GM18951 (cell line): Measurements from ENCODE around the gene PGR.

Experiments
- POLR2A ChIP-seq: IDR thresholded peaks from 4 replicates; pipeline ENCODE4 v1.6.1; 2011; ENCODE audit warnings: mild to moderate bottlenecking; ENCODE audit not compliant: insufficient read length, insufficient read depth; ENCODE audit errors: extremely low read depth
- in situ Hi-C: fragments of 300-500 bp; cut with MboI; formaldehyde crosslinking; loops from one replicate; pipeline ENCODE4 v1.12.0; 2022; ENCODE audit warnings: low sequenced_read_pairs, mixed read lengths, inconsistent platforms; ENCODE audit not compliant: unreplicated experiment

Gene PGR

DNA sequence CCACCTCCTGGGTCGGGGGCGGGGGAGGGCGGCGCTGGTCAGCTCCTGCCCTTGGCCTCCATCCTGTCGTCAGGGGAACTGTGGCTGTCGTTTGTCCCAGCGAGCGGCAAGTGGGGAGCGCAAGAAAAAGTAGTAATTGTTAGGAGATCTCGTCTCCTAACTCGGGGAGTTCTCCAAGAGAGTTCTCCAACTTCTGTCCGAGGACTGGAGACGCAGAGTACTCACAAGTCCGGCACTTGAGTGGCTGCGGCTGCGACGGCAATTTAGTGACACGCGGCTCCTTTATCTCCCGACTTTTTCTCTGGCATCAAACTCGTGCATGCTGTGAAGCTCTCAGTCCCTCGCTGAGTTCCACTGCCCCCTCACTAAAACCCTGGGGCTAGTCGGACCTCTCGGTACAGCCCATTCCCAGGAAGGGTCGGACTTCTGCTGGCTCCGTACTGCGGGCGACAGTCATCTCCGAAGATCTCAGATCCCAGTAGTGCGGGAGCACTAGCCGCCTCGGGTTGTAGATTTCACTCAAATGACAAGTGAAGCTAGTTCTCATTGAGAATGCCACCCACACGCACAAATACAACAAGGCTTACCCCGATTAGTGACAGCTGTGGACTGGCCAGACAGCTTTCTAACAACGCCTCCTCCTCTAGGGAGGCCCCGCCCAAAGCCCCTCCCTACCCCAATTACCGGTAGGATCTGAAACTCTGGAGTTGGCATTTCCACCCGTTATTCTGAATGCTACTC, at the start of gene PGR:
Gene PGR (minus strand): TSS at position 611 of the 741 bp plus-strand sequence. CDS start 743 bp downstream, outside the sequence.
- TF ChIP-seq POLR2A = no peak
- in situ Hi-C loops = no loop called here

- no peak for TF ChIP-seq POLR2A
- in situ Hi-C loops = no loop called here
These were observed 46.8 kb upstream of the PGR start for GRCh38 chr11:101176381-101176780.

GRCh38 chr11:101169944-101170343, 40.3 kb upstream of the PGR start:
- in situ Hi-C loops = no loop called here
- TF ChIP-seq POLR2A = no peak

- in situ Hi-C loops = no loop called here
These were observed 36.4 kb upstream of the PGR start for GRCh38 chr11:101166038-101166437.

DNA sequence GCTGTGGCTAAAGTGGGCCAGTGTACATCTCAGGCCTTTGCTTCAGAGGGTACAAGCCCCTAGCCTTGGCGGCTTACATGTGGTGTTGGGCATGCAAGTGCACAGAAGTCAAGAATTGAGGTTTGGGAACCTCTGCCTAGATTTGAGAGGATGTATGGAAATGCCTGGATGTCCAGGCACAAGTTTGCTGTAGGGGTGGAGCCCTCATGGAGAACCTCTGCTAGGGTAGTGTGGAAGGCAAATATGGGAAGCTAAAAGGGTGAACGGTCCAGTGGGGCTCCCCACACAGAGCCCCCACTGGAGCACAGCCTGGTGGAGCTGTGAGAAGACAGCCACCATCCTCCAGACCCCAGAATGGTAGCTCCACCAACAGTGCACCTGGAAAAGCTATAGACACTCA, 28.5 kb upstream of the PGR start:
- TF ChIP-seq POLR2A = no peak
- in situ Hi-C loops = no loop called here

More at GRCh38 chr11:101166038-101166437, 36.4 kb upstream of the PGR start:
- TF ChIP-seq POLR2A = no peak

DNA sequence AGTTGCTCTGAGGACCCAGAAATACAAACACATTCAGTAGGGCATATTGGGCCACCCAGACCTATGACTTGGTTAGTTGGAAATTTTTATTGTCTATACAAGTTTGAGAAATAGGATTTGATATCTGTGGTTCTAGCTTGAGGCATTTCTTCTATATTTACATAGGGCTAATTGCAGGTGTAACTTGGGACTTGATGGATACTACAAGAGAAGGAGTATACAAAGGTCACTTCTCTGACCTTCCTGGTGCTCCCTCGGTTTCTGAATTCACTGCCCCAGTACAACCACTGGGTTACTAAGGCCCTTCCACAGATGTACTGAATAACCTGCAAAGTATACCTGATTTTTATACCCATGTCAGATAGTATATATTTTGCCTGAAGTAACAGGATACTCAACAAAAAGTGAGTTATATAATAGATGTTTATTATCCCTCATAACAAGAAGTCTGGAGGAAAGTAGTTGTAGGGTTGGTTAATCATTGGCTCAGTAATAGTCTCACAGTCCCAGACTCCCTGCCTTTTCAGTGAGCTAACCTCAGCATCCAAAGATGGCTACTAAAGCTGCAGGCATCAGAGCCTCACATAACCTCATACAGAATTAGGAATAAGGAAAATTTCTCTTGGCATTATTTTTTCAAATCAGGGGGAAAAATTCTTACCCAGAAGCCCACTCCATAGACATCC, 8.8 kb upstream of the PGR start:
- no peak for TF ChIP-seq POLR2A
- in situ Hi-C loops = no loop called here

- in situ Hi-C loops = no loop called here
- no peak for TF ChIP-seq POLR2A
These were observed 3.6 kb upstream of the PGR start for GRCh38 chr11:101133190-101133589.

DNA sequence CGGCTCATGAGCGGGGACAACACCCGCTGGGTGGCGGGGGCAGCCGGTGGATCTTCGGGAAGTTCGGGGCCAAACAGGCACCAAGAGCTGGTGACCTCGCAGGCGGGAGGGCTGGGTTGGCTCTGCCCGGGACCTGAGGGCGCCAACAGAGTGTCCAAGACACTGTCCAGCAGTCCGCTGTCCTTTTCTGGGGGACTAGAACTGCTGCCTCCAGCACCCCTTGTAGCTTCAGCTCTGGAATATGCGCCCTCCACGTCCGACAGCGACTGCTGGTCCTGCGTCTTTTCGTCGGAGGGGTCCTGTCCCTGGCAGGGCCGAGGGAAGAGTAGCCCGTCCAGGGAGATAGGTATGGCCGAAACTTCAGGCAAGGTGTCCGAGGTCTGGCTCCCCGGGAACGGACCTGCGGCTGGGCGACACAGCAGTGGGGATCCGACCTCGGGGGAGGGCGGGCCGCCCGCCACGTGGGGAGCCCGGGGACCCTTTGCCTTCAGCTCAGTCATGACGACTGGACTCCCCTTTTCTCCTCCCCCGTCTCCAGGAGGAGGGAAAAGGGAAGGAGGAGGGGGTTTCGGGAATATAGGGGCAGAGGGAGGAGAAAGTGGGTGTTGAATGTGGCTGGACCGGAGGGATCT, 926 bp downstream of the PGR start:
- no peak for TF ChIP-seq POLR2A
- in situ Hi-C loops = no loop called here

GRCh38 chr11:101127699-101128570, 1.7 kb downstream of the PGR start:
- TF ChIP-seq POLR2A = no peak
- in situ Hi-C loops = no loop called here

GRCh38 chr11:101127197-101127698, 2.4 kb downstream of the PGR start:
- TF ChIP-seq POLR2A = no peak
- in situ Hi-C loops = no loop called here

DNA sequence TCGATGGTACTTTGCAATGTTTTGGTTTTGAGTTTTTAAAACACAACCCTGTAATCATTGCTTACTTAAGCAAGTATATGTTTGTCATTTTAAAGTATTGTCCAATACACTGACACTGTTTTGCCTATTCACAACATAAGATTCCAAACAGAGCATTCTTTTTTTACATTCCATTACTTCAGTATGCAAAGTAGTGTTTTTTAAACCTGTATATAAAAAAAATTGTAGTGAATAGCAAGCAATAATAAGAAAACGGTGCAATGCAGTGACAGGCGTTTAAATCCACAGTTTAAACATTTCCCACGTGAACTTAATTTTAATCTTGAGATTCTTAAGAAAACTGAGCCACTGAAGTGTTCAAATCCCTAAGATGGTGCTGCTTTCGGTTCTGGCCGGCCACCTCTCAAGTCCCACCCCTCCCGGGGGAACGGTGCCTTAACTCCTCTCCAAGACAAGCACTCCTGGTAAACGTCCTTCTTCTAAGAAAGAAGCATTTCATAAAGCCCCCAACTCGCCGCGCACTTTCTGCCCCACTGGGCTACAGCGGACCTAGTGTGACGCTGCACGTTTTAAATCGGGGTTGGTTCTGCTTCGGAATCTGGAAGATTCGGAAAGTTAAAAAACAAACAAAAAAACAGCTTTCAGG, 2.9 kb downstream of the PGR start:
- in situ Hi-C loops = no loop called here
- TF ChIP-seq POLR2A = no peak

DNA sequence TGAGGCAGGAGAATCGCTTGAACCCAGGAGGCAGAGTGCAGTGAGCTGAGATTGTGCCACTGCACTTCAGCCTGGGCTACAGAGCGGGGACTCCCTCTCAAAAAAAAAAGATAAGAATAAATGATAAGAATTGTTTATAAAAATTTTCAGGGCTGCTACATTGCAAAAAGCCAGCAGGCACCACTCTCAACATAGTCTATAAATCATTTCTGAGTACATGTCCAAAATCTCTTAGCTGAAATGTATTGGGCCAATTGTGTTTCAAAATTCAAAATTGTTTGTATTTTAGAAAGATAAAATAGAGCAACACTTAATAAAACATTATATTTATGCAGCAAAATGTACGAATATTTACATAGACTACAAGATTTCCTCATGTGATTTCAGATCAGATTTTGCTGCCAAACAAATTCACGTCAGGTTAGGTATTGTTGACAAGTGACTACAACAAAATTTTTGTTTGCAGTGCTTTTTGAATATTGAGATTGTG, 13.9 kb downstream of the PGR start:
- TF ChIP-seq POLR2A = no peak
- in situ Hi-C loops = no loop called here
